GM12801 (cell line): ENCODE results near the gene DTX1.

Source experiments
- CTCF ChIP-seq: IDR thresholded peaks from one replicate; pipeline ENCODE4 v1.5.1; 2011; ENCODE audit warnings: control low read depth; ENCODE audit not compliant: insufficient read length; ENCODE audit errors: extremely low read depth

The DTX1 gene

GRCh38 chr12:113022563-113023297, 33.8 kb upstream of the DTX1 start:
- TF ChIP-seq CTCF: no peak

DNA sequence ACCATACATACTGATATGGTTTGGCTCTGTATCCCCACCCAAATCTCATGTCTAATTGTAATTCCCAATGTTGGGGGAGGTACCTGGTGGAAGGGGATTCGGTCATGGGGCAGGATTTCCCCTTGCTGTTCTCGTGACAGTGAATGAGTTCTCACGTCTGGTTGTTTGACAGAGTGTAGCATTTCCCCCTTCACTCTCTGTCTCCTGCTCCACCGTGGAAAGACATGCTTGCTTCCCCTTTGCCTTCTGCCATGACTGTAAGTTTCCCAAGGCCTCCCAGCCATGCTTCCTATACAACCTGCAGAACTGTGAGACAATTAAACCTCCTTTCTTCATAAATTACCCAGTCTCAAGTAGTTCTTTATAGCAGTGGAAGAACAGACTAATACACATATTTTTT, 28.8 kb upstream of the DTX1 start:
- TF ChIP-seq CTCF: no peak

DNA sequence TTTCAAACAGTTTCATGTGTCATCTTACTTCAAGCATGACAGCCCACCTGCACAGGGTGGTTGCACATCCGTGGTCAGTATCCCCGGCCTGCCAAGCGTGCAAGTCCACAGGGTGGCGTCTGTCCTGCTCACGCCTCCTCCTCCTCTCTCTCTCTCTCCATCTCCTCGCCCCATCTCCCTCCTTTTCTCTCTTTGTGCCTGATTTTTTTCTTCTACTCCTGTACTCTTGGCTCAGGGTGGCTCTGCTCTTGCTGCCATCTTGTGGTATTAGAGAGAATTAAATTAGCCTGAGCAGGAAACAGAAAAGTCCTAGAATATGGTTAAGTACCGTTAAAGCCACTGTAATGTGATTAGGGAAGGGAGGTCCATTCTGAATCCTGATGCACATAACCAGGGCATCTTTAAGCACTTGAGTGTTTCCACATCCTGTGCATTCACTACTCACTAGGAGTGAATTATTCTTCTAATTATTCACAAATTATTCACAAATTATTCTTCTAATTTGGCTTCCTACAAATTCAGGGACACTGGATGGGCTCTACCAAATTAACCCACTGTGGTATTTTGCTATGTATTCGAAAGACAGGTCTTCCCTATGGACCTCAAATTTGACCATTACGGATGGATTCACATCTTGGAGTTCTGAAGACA, 25.5 kb upstream of the DTX1 start:
- no peak for TF ChIP-seq CTCF

- TF ChIP-seq CTCF: no peak
Measured at GRCh38 chr12:113039911-113040445, 16.6 kb upstream of the DTX1 start.

DNA sequence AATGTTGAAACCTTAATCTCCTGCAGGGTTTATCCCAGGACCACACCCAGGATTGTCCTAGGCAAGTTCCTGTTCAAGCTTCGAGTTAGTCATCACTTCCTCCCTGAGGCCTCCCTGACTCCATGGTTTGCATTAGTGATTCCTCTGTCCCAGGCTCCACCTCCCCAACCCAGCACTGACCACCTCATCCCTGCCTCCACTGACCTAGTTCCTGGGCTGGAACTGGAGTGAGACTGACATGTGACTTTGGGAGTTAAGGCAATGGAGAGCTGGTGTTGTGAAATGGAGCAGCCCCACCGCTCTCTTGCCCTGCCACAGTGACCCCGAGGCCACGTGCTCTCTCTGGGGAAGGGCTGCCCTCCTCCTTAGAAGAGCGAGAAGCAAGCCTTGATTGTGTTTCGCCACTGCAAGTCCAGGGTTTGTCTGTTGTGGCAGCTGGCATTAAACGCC, 15.8 kb upstream of the DTX1 start:
- no peak for TF ChIP-seq CTCF

DNA sequence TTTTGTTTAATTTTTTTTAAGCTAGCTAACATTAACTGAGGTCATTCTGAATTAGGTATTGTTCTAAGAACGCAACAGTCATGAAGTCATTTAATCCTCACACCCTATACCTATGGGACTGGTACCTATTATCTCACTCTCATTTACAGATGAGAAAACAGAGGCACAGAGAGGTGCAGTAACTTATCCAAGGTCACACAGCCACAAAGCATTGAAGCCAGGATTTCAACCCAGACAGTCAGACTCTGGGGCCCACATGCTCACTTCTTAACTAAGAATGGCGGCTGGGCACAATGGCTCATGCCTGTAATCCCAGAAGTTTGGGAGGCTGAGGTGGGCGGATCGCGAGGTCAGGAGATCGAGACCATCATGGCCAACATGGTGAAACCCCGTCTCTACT, 15.0 kb upstream of the DTX1 start:
- no peak for TF ChIP-seq CTCF

DNA sequence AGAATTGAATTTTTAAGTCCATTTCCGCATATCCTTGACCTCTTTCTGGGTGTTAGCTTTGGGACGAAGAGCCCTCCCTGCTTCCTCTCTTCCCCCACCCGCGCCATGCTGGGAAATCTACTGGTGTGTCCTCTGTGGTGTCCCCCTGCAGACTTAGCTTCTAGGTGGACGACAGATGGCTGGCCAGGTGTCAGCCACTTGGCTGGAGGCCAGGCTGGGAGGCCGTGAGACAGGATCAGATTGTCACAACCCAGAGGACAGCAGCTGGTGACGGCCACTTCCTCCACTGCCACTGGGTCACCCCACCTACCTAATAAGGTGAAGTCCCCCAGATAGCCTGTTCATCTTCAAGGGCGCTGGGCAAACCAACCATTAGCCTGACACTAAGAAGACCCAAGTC, 13.3 kb upstream of the DTX1 start:
- TF ChIP-seq CTCF: no peak
